ENCODE measurements around the gene OTOS.

Gene OTOS

DNA sequence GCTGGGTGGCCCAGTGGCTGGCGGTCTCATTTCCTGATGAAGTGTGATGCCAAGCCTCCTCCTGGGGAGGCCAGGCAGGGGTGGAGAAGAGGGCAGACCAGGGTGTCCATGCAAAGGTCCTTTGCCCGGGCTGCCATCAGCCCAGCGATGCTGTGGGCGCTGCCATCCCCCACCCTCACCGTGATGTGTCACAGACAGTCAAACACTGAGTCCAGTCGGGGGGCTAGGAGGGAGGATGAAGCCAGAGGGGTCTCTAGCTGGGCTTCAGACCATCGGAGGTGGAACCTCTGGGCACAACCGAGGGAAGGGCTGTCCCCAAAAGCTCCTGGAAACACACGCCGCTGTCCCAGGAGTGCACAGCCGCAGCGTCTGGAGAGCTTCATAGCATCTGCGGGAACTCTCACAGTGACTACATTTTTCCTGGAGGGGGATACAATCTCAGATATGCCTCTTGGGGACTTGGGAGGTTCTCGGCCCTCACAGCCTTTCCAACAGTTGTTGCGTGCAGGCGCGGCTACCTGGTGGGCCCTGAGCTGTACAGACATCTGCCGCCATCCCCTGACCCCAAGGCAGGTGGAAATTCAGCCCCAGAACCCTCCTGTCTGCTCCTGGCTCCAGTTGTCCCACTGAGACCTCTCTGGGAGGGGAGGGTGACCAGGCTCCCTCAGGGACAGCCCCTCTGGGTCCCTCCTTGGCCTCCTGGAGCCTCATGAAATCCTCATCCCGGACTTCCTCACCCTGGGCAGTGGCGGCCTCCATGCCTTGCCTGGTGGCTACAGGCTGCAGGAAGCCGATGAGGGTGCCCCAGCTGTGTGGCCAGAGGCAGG lies 26.5 kb upstream of the OTOS start:
- DNase-seq = no peak

DNA sequence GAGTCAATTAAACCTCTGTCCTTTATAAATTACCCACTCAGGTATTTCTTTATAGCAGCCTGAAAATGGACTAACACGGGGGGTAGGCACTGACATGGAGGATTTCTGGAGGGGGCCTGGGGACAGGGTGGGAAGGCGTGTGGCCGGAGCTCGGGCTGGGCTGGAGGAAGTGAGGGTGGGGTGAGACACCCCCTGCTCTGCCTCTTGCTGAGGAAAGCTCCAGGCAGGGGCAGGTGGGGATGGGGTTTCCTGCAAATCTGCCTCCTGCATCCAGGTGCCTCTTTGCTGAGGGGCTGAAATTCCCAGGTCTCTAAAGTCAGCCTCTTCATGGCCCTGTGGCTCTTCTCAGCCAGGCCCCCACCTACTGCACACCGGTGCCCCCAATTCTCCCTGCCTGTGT lies 25.7 kb upstream of the OTOS start:
- DNase-seq = no peak

DNA sequence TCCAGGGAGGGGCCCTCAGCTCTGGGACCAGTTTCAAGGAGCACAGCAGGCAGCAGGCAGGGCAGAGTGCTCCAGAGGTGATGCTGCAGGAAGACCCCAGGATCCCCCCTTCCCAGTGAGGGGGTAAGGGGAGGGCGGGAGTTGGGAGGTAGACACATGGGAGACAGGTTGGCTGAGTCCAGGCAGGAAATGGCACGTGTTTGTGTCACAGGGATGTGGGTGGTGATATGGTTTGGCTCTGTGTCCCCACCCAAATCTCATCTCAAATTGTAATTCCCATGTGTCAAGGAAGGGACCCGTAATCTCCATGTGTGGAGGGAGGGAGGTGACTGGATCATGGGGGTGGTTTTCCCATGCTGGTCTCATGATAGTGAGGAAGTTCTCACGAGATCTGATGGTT lies 25.2 kb upstream of the OTOS start:
- DNase-seq = no peak

DNA sequence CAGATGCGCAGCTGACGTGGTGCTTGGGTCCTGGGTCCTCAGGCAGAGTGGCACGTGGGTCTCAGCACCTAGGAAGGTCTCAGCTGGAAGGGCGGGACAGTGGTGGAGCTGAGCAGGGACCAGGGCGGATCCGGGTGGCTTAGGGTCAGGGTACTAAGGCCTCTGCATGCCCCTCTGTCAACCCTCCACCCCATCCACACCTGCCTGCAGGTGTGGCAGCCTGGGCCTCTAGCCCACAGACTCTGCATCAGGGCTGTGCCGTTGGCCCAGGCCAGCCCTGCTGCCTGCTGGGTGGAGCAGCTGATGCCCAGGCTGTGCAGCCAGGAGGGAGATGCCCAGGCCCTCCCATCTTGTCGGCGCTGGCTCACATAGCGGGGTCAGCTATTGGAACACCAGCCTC lies 24.6 kb upstream of the OTOS start:
- no peak for DNase-seq

DNA sequence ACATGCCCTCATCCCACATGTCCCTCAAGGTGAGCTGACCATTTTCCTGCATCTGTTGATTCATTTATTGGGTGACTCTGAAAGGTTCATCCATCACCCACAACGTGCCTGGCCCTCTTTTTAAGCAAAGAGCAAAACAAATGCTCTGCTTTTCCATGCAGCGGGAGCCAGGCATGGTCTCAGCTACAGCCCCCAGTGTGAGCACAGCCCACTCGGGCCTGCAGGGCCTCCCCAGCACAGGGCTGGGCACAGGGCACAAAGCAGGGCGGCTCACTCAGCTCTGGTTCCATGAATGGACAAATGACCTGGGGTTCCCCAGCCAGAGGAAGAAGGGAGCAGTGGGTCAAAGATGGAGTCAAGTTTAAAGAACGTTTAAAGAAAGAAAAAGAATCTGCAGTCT lies 24.1 kb upstream of the OTOS start:
- no peak for DNase-seq

DNA sequence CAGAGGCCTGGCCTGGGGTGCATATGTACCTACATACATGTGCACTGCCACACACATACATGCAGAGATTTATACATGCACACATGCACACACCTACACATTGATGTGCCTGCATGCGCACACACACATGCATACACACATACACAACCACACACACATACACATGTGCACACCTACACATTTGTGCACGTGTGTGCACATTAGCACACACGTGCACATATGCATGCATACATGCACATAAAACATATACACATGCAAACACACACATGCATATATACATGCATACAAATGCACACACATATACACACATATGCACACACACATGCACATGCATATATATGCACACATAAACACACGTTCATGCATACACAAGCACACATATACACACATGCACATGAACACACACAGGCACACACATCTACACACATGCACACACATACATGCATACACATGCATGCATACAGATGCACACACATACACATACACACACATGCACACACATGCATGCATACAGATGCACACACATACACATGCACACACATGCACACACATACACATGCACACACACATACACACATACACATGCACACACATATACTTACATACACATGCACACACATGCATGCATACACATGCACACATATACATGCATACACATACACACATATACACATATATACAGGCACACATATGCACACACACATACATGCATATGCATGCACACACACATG lies 23.6 kb upstream of the OTOS start:
- DNase-seq = no peak

DNA sequence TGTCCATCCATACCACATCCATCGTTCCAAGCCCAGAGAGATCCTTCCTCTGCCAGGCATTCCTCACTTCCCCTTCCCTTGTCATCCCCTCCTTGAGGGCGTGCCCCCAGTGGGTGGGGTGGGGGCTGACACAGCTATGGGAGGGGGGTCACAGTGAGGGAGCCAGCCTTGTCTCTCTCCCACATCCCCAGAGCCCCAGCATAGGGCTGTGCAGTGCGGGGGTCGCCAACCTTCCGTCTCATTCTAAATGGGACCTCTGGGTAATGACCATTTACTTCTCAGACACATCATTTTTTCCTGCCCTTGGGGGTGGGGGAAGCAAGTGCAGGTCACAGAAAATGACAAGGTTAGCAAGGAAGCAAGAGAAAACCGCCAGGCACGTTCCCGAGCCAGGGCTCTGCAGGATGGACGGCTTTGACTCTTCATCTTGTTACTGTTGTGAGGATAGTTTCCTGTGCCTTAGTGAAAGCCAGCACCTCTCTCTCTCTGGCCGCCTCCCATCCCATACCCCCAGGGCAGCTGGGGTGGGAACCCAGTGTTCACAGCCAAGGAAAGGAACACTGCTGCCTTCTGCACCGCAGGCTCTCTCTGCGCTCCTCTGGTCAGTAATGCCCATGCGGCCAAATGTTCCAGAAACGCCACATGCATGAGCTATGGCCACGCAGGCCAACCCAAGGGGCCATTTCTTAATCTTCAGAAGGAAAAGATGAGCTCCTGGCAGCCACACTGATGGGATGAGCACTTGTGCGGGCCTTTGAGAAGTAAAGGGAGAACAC lies 22.7 kb upstream of the OTOS start:
- no peak for DNase-seq

DNA sequence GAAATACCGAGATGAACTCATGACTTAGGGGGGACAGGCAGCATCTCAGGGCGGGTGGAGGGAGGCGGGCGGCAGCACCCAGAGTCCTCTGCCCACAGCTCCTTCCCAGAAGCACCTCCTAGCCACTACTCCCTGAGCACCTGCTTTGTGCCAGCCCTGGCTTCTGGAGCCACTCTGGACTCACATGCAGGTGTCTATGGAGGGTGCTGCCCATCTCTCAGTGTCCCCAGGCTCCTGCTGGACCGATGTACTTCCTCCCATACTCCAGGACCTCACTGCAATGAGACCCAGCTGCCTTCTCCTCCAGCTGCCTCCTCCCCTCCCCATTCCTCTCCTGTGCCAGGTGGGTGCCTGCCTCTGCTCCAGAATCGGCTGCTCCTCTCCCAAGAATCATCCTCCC lies 22.1 kb upstream of the OTOS start:
- no peak for DNase-seq

DNA sequence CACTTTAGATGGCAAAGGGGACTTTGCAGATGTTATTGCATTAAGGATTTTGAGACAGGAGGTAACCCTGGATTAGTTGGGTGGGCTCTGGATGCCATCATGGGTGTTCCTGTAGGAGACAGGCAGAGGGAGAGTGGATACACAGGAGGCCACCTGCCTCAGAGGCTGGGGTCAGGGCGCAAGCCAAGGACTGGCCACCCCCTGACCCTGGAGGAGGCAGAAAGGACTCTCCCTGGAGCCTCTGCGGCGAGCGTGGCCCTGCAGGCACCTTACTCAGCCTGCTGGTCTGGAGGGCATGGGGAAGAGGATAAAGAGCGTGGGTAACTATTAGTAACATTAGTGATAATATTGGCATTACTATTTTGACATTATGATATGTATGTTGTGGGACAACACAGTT lies 21.6 kb upstream of the OTOS start:
- DNase-seq = no peak

DNA sequence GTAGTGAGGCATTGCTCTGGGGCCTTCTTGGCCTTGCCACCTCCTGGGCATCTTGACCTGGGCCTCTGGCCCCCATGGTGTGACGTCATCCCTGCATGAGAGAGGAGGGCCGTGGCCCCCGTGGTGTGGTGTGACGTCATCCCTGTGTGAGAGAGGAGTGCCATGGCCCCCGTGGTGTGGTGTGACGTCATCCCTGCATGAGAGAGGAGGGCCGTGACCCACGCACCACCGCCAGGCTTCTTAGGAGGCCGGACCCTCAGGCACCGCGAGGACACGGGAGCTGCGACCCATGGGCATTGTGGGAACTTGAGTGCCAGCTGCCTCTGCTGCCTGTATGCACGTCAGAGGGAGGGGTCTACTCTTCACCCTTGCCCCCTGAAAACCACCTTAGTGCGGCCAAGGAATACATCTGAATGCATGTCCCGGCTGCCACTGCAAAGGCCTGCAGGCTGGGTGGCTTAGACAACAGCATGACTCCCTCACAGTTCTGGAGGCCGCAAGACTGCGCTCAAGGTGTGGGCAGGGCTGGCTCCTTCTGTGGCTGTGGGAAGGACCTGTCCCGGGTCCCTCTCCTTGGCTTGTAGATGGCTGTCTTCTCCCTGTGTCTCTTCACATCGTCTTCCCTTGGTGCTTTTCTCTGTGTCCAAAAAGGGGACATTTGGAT lies 20.8 kb upstream of the OTOS start:
- no peak for DNase-seq

DNA sequence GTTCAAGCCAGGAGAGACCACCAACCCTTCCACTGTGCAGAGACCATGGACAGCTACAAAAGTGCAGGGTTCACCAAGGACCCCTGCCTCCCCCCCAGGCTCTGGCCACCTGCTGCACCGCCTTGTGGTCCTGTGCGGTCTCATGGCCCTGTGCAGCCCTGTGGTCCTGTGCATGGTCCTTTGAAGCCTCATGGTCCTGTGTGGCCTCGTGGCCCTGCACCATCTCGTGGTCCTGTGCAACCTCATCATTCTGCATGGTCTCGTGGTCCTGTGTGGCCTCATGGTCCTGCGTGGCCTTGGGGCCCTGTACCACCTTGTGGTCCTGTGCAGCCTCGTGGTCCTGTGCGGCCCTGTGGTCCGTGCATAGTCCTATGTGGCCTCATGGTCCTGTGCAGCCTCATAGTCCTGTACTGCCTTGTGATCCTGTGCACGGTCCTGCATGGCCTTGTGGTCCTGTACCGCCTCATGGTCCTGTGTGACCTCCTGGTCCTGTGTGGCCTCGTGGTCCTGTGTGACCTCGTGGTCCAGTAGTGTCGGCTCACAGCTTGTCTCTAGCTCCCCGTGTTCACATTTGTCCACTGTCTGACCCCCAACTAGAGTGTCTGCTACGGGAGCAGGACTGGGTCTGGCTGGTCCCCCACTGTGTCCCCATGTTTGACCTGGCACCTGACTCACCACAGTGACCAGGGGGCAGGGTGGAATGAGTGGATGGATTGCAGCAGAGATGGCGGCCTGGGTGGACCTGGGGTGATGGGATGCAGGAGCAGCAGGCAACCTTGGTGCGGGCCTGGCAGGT lies 20.0 kb upstream of the OTOS start:
- no peak for DNase-seq

DNA sequence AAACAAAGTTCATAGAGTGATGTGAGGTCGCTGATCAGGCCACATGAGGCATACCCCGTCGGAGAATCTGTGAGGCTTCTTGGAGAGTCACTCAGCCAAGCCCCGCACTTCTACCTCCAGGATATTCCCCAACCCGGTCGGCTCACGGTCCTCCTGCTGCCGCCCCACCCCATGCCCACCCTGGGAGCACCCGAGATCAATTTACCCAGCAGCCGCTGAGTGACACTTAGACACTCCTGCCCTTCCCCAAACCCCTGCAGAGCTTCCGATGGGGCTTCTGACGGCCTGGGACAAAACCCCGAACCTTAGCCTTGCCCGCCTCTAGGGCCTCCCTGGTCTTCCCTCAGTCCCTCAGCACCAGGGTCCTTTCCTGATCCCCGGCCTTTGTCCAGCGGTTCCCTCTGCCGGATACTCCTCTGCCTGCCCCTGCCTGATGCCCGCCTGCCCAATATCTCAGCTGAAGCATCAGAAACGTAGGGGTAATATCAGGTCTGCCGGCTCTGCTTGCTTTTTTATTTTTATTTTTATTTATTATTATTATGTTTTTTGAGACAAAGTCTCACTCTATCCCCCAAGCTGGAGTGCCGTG lies 18.9 kb upstream of the OTOS start:
- DNase-seq = no peak

DNA sequence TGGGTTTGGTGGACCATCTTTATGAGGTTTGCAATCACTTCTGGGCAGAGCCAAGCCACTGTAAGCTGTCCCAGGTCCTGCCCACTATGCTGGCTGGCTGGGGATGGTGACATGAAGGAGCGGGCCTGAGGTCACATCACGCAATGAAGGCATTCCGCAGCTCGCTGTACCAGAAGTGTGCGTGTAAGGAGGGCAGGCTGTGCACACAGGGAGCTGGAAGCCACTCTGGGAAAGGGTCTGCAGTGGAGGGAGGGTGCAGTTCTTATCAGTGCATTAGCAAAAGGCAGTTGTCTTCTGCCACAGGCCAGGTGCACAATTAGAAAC lies 16.7 kb upstream of the OTOS start:
- DNase-seq = no peak

DNA sequence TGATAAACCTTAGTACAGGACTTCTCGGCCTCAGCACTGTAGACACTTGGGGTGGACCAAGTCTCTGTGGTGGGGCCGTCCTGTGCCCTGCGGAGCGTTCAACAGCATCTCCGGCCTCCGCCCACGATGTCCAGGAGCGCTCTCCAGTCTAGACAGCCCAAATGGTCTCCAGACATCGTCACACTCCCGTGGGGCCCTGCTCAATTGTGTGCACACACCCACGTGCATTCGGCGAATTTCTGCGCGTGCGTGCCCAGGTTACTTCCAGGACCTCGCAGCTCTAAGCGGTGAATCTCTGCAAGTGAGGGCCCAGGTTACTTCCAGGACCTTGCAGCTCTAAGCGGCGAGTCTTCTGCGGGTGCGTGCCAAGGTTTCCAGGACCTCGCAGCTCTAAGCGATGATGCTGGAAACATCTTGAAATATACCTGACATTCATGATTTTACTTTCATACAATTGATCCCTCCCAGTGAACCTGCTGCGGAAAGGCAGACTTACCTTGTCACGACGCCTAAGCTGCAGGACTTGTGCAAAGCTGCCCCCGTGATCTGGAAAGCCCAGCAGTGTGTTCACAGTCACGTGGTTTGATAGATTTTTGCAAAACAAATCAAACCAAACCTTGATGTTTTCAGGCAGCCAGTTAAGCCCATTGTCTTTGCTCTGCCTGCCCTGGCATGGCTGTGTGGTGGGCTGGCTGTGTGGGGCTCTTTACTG lies 16.1 kb upstream of the OTOS start:
- DNase-seq = no peak

DNA sequence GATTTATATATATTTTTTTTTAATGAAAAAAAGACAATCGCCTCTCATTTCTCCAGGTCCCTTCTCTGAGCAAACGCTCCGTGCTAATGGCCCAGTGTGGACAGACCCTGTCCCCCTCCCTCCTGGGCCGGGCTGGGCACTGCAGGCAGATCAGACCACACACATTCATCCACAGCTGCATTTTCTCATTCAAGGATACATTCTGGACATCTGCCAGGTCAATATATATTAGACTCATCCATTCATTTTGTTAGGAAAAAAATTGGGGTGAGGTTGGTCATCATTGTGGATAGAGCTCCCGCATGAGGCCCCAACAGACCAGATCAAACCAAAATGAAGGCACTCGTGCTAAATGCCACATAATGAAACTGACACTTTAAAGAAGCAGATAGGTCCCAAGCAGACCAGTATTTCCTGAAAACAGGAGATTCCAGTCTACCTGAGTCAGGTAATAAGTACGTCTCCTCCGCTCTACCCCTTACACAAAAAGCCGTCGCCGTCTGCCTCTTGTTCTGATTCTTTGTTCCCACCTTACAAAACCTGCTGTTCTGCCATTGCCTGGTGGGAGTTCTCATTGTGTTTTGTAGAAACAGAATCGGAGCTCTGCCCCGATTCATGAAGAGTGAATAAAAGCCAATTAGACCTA lies 15.4 kb upstream of the OTOS start:
- no peak for DNase-seq

DNA sequence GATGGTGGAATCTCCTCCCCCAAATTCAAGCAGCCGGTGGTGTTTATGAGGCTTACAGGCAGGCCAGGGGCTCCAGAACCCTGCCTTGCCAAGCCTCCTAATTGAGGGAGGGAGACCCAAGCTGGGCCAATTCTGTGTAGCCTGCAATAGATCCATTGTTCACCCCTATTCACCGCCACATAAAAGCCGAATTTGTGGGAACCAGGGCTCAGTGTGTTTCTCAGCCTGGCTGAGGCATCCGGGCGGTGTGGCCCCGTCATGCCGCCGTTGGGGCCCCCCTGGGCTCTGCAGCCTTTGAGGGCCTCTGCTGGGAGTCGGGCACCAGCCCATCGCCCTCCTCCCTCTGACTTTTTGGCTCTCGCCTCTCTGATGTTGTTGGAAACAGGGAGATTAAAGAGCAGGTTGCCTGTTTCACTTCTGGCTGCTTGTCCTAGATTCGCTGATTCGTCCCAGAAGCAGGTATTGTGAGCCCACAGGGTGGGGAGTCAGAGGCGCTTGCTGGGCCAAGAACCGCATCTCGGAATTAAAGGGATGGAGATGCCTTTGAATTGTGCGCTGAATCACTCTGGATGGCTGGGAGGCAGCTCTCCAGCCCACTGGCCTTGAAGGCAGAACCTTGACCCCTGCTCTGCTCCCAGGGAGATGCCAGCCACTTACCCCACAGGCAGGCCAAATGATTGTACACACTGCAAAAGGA lies 14.7 kb upstream of the OTOS start:
- no peak for DNase-seq

DNA sequence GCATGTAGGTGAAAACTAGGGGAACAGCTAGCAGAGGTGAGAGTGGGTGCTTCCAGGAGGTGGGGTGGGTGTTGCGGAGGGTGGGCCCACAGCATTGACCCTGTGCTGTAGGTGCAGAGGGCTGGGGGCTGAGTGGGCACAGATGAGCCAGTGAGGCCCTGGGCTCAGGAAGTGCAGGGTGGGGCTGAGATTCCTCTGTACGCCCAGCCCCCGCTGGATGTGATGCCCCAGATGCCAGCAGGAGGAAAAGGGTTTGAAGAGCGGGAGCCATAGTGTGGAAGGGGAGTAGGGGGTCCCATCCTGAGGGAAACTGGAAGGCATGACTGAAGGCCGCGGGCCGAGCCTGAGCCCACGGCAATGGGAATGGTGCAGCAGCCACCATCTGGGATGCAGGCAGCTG lies 14.1 kb upstream of the OTOS start:
- DNase-seq = no peak

DNA sequence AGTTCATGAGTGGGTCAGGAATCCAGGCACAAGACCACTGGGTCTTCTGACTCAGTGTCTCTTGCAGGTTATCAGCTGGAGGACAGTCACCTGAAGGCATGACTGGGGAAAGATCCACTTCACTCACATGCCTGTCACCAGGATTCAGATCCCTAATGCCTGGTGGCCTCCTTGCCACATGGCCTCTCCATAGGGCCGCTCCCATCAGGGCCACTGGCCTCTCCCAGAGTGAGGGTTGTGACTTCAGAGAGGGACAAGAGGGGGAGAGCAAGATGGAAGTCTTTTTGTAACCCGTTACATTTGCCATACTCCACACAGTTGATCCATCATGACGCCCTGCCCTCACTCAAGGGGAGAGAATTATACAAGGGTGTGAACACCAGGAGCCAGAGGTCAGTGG lies 13.0 kb upstream of the OTOS start:
- DNase-seq = no peak

DNA sequence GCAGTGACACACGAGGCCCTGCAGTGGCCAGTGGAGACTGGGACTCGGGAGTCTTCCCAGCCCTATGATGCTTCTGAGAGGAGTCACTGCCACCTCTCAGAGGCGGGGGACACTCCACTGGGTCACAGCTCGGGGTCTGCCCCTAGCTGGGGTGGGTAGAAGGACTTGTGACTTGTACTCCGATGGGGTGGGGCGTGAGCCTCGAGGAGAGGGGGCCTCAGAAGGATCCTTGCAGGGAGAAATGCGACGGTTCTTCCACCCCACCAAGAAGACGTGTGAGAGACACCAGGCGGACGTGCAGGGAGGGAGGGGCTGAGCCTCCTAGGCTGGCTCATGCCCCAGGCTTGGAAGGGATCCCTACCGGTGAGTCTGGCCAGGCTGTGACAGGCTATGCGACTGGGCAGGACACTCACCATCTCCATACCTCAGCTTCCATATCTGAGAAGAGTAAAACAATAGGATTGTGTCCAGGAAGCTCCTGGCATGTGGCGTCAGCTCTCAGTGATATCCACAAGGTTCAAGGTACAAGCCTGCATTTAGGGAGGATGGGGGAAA lies 11.1 kb upstream of the OTOS start:
- DNase-seq = no peak
